Erythroblast (primary cell): Measurements from ENCODE around the gene ZNF316.

ENCODE experiments used
- DNase-seq, 2 experiments: peaks; one replicate each; lab custom pipeline; 2025; lab: John Stamatoyannopoulos, UW
- GATA1 ChIP-seq: IDR thresholded peaks from 2 replicates; pipeline ENCODE4 v1.6.1; 2011; ENCODE audit warnings: low read depth, mild to moderate bottlenecking, control low read depth, low read length, moderate library complexity
- POLR2A ChIP-seq: IDR thresholded peaks from 2 replicates; pipeline ENCODE4 v1.6.1; 2011; ENCODE audit warnings: mild to moderate bottlenecking, low read length

The ZNF316 gene

DNA sequence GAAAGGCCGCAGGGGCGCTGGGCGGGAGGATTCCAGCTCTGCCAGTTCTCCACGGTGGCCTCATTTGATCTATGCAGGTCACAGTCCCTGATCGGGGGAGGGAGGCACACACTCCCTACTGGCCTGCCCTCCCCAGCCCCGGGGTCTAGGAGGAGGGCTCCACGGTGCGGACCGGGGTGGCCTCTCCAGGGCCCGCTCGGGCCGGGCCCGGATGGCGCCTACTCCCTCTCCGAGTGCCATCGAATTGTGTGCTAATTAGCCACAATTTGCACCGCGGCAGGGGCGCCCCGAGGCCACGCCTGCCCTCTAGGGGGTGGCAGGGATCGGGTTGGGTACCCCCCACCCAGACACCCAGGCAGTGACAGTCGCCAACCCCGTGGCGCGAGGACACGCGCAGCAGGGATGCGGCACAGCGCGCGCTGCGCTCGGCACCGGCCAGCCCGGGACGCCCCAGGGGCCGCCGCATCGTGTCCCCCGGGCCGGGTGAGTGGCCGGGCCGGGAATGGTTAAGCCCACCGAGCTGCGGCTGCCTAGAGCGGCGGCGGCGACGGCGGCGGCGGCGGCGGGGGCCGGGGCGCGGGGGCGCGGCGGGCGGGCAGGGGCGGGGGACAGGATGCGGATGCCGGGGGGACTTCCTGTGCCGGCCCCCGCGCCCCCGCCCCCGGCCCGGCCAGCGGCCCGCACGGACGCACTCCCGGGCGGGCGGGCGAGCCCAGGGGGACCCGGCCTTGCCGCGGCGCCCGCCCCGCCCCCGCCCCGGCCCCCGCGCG is 22.0 kb upstream of the ZNF316 start, which contains the start of gene ZNF853:
Gene ZNF853, plus strand, starts transcription at position 658 of the 770 bp plus-strand sequence. CDS start 565 bp downstream, outside the sequence.
- TF ChIP-seq GATA1 = no peak
- no peak for TF ChIP-seq POLR2A
- no peak for DNase-seq

DNA sequence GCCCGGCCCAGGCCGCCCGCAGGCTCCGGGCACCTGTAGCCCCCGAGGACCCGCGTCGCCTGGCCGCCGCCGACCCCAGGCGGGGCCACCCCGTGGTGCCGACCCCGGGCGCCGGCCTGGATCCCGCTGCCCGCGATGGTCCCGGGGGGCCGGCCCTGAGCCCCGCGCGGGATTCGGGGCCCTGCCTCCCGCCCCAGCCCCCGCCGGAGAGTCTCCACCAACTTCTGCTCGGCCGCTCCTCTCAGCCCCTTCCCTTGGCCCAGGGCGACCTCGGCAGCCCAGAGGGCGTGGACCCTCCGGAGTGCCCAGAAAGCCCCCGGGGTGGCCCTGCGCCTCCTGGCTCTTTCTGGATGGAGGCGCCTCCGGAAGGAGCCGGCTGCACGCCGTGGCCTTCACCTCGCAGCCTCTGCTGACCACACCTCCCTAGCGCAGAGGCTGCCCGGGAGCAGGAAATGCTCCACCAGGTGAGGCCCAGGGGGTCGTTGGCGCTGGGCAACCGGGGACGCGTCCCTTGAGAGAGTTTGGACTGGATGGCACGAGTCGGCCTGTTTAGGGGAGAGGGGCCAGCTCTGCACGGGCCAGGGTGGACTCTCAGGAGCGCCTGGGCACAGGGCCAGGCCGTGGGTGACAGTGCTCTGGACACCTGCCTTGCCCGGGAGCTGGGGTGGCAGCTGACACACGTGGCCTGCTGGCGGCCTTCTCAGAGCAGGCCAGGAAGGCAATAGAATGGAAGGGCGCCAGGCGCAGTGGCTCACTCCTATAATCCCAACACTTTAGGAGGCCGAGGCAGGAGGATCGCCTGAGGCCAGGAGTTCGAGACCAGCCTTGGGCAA is 21.2 kb upstream of the ZNF316 start:
- DNase-seq = no peak
- TF ChIP-seq GATA1 = no peak
- TF ChIP-seq POLR2A = no peak

DNA sequence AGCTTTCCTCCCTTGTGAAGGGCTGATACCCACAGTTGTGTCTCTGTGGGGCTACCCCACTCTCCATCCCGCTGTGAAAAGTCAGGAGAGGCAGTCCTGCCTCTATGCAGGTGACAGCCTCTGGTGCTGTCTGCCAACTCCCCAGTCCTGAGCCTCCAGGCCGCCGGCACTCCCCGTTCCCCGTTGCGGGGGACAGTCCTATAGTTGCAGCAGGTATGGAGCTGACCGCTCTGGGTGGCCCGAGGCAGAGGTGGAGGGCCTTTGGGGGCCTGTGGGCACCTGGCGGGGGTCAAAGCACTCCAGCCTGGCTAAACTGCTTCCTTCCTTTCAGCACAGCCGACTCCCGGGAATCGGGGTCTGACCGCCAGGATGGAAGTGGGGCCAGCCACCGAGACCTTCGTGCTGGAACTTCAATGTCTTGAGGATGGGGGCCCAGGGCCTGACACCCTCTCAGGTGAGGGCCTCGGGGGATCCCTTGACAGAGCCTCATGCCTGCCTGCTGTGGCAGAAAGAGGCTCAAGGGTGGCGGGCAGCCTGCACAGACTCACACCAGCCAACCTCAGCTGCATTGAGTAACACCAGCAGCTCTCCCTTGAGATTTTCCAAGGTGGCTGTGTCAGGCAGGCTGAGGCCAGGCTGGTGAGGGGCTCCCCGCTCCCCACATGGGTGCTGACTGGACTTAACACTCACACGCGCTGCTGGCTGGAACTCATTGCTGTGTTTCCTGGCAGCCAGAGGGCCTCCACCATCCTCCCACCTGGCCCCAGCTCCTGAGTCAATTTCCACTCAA is 20.1 kb upstream of the ZNF316 start:
- TF ChIP-seq GATA1 = no peak
- TF ChIP-seq POLR2A = no peak
- no peak for DNase-seq

DNA sequence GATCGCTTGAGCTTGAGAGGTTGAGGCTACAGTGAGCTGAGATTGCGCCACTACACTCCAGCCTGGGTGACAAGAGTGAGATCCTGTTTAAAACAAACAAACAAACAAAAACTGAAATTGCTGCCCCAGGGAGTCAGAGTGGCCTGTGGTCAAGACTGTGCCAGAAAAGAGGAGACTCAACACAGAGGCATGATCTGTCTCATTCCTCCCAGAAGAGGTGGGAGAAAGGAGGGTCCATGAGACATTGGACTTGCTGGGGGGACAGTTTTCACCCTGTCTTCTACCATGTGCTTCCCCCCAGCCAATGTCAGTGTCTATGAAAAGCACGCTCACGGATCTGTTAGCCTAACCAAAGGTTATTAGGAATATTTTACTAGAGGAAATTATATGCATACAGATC is 18.5 kb upstream of the ZNF316 start:
- DNase-seq = no peak
- TF ChIP-seq GATA1 (no peak), POLR2A (no peak)

DNA sequence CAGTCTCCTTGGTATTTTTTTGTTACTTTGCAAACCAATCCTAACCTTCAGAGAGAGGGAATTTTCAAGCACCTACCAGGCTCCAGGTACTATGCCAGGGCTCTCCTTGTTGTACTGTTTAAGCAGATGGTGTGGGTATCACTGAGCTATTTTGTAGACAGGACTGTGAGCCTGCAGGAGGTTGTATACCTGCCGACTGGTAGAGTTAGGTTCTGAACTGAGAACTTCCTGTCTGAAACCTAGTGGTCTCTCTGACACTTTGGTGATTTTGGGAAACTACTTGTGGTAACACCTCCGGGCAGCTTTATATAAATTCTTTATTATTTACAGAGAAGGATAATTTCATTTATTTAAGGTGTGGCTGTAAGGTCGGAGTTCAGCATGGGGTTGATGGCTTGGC is 17.2 kb upstream of the ZNF316 start:
- no peak for TF ChIP-seq GATA1
- TF ChIP-seq POLR2A = no peak
- DNase-seq = no peak

DNA sequence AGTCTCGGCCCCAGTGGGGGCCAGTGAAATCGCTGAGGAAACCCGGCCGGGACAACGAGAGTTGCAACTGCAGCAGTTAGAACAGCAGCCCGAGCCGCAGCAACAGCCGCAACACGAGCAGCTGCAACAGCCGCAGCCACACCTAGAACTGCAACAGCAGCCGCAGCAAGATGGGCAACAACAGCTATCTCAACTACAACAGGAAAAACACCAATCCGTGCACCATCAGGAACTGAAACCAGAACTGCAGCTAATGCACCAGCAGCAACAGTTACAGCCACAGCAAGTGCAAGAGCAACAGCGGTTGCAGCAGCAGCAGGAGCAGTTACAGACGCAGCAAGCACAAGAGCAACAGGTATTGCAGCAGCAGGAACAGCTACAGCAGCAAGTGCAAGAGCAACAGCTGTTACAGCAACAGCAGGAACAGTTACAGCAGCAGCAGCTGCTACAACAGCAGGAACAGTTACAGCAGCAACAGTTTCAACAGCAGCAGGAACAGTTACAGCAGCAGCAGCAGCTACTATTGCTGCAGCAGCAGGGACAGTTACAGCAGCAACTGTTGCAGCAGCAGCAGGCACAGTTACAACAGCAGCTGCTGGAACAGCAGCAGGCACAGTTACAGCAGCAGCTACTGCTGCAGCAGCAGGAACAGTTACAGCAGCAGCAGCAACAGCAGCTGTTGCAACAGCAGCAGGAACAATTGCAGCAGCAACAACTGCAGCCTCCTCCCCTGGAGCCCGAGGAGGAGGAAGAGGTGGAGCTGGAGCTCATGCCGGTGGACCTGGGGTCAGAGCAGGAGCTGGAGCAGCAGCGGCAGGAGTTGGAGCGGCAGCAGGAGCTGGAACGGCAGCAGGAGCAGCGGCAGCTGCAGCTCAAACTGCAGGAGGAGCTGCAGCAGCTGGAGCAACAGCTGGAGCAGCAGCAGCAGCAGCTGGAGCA is 15.7 kb upstream of the ZNF316 start:
- no peak for DNase-seq
- no peak for TF ChIP-seq GATA1
- no peak for TF ChIP-seq POLR2A

DNA sequence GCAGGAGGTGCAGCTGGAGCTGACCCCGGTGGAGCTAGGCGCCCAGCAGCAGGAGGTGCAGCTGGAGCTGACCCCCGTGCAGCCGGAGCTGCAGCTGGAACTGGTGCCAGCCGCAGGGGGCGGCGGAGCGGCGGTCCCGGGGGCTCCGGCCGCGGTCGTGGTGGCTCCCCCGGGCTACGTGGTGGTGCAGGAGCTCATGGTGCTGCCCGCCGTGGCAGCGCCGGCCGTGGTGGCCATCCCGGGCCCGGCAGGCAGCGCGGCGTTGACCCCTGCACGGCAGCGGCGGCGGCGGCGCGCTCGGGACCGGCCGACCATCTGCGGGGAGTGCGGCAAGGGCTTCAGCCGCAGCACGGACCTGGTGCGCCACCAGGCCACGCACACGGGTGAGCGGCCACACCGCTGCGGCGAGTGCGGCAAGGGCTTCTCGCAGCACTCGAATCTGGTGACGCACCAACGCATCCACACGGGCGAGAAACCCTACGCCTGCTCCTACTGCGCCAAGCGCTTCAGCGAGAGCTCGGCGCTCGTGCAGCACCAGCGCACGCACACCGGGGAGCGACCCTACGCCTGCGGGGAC is 14.9 kb upstream of the ZNF316 start:
- TF ChIP-seq GATA1 (no peak), POLR2A (no peak)
- no peak for DNase-seq

DNA sequence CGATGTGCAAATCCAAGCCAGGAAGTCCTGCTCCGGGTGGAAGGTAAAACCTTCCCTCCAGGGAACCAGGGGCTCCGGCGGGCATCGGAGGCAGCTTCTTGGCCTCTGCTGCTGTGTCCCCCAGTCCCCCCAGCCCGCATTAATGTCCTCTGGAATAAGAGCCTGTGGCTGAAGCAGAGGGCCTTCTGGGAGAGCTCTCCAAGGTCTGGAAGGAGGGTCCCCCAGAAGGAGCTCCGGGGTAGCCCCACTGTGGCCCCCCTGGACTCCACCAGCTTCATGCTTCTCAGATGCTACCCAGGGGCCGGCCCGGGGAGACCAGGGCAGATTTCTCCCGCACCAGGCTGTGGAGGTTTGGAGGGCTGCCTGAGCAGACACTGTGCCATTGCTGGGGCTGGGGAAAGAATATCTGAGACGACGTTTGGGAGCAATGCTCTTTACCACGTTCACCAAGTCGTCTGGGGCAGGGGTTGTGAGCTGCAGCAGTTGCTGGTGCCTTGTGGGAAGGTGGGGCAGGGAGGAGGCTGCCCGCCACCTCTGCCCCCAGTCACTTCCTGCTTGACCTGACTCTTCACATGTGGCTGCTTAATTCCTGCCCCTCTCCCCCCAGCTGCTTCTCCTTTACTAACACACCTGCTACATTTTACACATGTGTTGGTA is 13.4 kb upstream of the ZNF316 start:
- DNase-seq = no peak
- no peak for TF ChIP-seq GATA1
- no peak for TF ChIP-seq POLR2A

DNA sequence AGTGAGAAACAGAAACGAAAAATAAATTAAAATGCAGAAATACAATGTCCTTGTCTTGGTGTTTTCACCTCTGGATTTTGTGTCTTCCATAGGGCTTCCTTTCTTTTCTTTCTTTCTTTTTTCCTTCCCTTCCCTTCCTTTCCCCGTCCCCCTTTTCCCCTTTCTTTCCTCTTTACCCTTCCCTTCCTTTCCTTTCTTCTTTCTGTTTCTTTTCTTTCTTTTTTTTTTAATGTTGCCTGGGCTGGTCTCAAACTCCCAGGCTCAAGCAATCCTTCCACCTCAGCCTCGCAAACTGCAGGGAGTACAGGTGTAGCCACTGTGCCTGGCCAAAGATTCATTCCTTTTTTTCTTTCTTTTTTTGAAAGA is 12.9 kb upstream of the ZNF316 start:
- TF ChIP-seq GATA1 = no peak
- no peak for TF ChIP-seq POLR2A

DNA sequence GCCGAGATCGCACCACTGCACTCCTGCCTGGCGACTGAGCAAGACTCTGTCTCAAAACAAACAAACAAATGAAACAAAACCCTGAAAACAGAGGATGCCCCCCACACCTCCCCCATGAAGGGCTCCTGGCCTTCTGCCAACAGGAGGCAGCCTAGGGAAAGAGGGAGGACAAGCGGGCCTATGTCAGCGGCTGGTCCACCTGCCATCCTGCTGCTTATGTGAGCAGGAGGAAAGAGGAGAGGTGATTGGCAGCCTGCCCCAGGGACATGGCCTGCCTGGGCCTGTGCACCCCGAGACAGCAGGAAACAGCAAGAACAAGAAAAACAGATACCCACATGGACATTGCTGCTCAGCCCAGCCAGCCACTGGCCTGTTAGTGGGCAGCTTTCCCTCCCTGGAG is 9.1 kb upstream of the ZNF316 start:
- no peak for TF ChIP-seq GATA1
- TF ChIP-seq POLR2A = no peak
- no peak for DNase-seq

More for the DNA sequence above, 12.9 kb upstream of the ZNF316 start:
- no peak for DNase-seq

DNA sequence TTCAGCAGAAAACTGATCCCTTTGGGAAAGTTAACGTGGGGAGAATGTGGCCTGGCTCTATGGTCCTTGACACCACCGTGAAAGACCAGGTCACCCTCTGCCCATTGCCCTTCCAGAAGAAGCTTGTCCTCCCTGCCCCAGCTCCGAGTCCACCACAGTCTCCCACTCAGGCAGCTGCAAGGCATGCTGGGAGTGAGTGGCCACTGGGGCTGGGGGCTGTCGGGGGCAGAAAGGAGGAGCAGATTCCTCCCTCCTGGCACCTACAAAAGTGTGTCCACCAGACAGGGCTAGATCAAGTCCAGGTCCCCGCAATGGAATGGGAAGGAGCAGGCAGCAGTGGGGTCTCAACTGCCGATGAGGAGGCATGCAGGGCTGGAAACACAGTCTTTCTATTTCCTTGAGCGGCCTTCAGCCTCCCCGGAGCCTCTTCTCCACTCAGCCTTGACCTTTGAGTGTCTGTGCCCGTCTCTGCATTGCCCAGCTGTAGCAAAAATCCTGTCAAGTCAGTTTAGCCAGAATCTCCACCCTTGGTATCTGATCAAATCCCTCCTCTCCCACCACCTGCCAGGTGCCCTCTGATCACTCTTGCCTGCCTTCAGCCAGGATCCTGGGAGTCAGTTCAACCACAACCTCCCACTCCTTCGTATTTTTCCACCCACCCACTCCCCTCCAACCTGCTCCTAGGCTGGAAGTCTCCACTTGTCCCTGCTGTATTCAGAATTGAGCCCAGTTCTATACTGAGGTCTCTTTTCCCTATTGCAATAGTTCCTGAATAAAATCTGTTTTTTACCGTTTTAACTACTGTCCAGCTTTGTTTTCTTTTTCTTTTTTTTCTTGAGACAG is 6.9 kb upstream of the ZNF316 start:
- no peak for DNase-seq
- no peak for TF ChIP-seq GATA1
- no peak for TF ChIP-seq POLR2A

DNA sequence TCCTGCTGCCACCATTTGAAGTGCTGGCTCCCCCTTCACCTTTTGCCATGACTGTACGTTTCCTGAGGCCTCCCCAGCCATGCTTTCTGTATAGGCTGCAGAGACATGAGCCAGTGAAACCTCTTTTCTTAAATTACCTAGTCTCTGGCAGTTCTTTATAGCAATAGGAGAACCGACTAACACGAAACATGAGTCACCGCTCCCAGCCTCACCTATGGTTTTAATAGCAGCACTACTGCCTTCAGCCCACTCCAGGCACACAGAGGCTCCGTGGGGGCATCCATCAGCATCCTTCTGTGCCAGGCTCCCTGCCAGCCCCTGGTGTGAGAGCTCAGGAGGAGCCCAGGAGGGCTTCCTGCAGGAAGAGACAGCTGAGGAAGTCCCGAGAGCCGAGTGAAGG is 5.5 kb upstream of the ZNF316 start:
- no peak for DNase-seq
- TF ChIP-seq GATA1 (no peak), POLR2A (no peak)
